ENCODE results near the gene NXT1. TPM values are rescaled to one million over a fixed set of nuclear protein-coding genes. Genes with fewer than 3 reads are reported as not detected.

Gene NXT1
- total and polyA plus RNA-seq, 2 donors from 2014 or later: 17.6 to 21.4 TPM

GRCh38 chr20:23369072-23369823, 18.7 kb downstream of the NXT1 start:
- DNase-seq (no peak), FAIRE-seq (no peak)
- Histone ChIP-seq H3K9me3 (ENCODE audit: control insufficient read depth in 2 of 3, insufficient read depth in 1 of 3, low read length in 3 of 3) (no peaks in the 10 kb centered on the region), H3K27ac (ENCODE audit: low read depth in 2 of 2, low read length in 2 of 2) (no peak overlapping the region), H3K9ac (ENCODE audit: low read length in 3 of 3) (no peak overlapping the region), H3K36me3 (ENCODE audit: control insufficient read depth in 2 of 3, insufficient read depth in 3 of 3, low read length in 3 of 3) (peaks cover 13 to 49% (median 29%) of the 10 kb centered on the region in 3 donors), H3K27me3 (ENCODE audit: control insufficient read depth, insufficient read depth, low read length) (no peaks in the 10 kb centered on the region), H3K4me1 (ENCODE audit: control insufficient read depth in 2 of 3, insufficient read depth in 2 of 3, low read depth in 1 of 3, low read length in 3 of 3) (peaks cover 0 to 21% (median 11%) of the 10 kb centered on the region in 3 donors), H3K4me3 (ENCODE audit: low read length in 3 of 3) (no peak overlapping the region)
- no peak for TF ChIP-seq CTCF (IDR thresholded peaks at IDR 0.05; ENCODE audit: borderline replicate concordance, extremely low read depth, insufficient read depth)
- intact Hi-C loops (cut with DNase I): no loop called here

DNA sequence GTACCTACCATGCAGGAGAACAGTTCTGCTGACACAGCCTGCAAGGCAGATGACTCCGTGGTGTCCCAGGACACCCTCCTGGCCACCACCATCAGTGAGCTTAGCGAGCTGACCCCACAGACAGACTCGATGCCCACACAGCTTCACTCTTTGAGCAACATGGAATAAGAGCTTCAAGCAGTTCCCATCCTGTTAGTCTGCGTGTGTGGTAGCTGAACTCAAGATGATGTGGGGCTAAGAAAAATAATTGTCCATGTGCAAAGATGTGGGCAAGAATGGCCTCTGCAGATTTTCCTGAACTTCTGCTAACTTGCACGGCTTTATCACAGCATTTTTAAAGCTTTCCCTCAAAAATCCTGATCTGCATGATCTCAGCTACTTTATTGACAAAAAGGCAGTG, 19.7 kb downstream of the NXT1 start:
- H3K9ac ChIP-seq (ENCODE audit: low read length in 3 of 3): no peak overlapping the region
- intact Hi-C loops (cut with DNase I): no loop called here
- peaks cover 11 to 51% (median 27%) of the 10 kb centered on the region in 3 donors for H3K36me3 ChIP-seq (ENCODE audit: control insufficient read depth in 2 of 3, insufficient read depth in 3 of 3, low read length in 3 of 3)
- no peak for TF ChIP-seq CTCF (IDR thresholded peaks at IDR 0.05; ENCODE audit: borderline replicate concordance, extremely low read depth, insufficient read depth)
- H3K9me3 ChIP-seq (ENCODE audit: control insufficient read depth in 2 of 3, insufficient read depth in 1 of 3, low read length in 3 of 3): no peaks in the 10 kb centered on the region
- H3K27ac ChIP-seq (ENCODE audit: low read depth in 2 of 2, low read length in 2 of 2): no peak overlapping the region
- peaks cover 0 to 27% (median 13%) of the 10 kb centered on the region in 3 donors for H3K4me1 ChIP-seq (ENCODE audit: control insufficient read depth in 2 of 3, insufficient read depth in 2 of 3, low read depth in 1 of 3, low read length in 3 of 3)
- H3K4me3 ChIP-seq (ENCODE audit: low read length in 3 of 3): no peak overlapping the region
- DNase-seq: no peak
- no peak for FAIRE-seq
- no peaks in the 10 kb centered on the region for H3K27me3 ChIP-seq (ENCODE audit: control insufficient read depth, insufficient read depth, low read length)

- Histone ChIP-seq H3K9me3 (ENCODE audit: control insufficient read depth in 2 of 3, insufficient read depth in 1 of 3, low read length in 3 of 3) (no peaks in the 10 kb centered on the region), H3K27ac (ENCODE audit: low read depth in 2 of 2, low read length in 2 of 2) (no peak overlapping the region), H3K4me3 (ENCODE audit: low read length in 3 of 3) (no peak overlapping the region), H3K27me3 (ENCODE audit: control insufficient read depth, insufficient read depth, low read length) (no peaks in the 10 kb centered on the region), H3K9ac (ENCODE audit: low read length in 3 of 3) (no peak overlapping the region), H3K36me3 (ENCODE audit: control insufficient read depth in 2 of 3, insufficient read depth in 3 of 3, low read length in 3 of 3) (peaks cover 11 to 54% (median 28%) of the 10 kb centered on the region in 3 donors), H3K4me1 (ENCODE audit: control insufficient read depth in 2 of 3, insufficient read depth in 2 of 3, low read depth in 1 of 3, low read length in 3 of 3) (peaks cover 0 to 27% (median 7%) of the 10 kb centered on the region in 3 donors)
- DNase-seq: no peak
- TF ChIP-seq CTCF (IDR thresholded peaks at IDR 0.05; ENCODE audit: borderline replicate concordance, extremely low read depth, insufficient read depth): no peak
- FAIRE-seq: no peak
- intact Hi-C loops (cut with DNase I): no loop called here
Observed at GRCh38 chr20:23370873-23371272, 20.3 kb downstream of the NXT1 start.
